Heart left ventricle (tissue), 16 donors: Measurements from ENCODE around the gene CELF6. TPM values are rescaled to one million over a fixed set of nuclear protein-coding genes. Genes with fewer than 3 reads are reported as not detected.

Source experiments
- ATAC-seq, 4 donors: fragments of 200-7000 bp; cut with Tn5 transposase; one replicate each; pipeline ENCODE4 v1.9.1; 2020 to 2022; ENCODE audit warnings: moderate library complexity in 4 of 4, mild to moderate bottlenecking in 3 of 4, moderate number of reproducible peaks in 1 of 4
- DNase-seq, 5 donors: peaks; one replicate each; pipeline ENCODE4 v3.0.0-alpha.2; 2020
- H3K27ac ChIP-seq, 12 donors: fragments of 200-600 bp; sonication (generic) in 4 of 12; one replicate each; pipeline versions ENCODE4 v1.5.0 to v1.8.0; 2016 to 2022; ENCODE audit warnings: mild to moderate bottlenecking in 2 of 12
- H3K27me3 ChIP-seq, 9 donors: fragments of 200-600 bp; sonication (generic) in 2 of 9; one replicate each; pipeline versions ENCODE4 v1.5.1 to v1.8.0; 2016 to 2022; ENCODE audit warnings: mild to moderate bottlenecking in 3 of 9
- H3K36me3 ChIP-seq, 9 donors: fragments of 200-600 bp; sonication (generic) in 2 of 9; one replicate each; pipeline versions ENCODE4 v1.5.0 to v1.8.0; 2018 to 2022; ENCODE audit warnings: mild to moderate bottlenecking in 2 of 9
- H3K4me1 ChIP-seq, 12 donors: fragments of 200-600 bp; sonication (generic) in 4 of 12; one replicate each; pipeline versions ENCODE4 v1.5.0 to v1.8.0; 2016 to 2022; ENCODE audit warnings: mild to moderate bottlenecking in 3 of 12
- H3K4me3 ChIP-seq, 12 donors: fragments of 200-600 bp; sonication (generic) in 4 of 12; one replicate each; pipeline versions ENCODE4 v1.5.0 to v1.8.0; 2017 to 2022; ENCODE audit warnings: mild to moderate bottlenecking in 9 of 12, moderate library complexity in 4 of 12
- H3K9me3 ChIP-seq, 12 donors: fragments of 200-600 bp; sonication (generic) in 4 of 12; one replicate each; pipeline versions ENCODE4 v1.5.0 to v1.8.0; 2016 to 2022; ENCODE audit warnings: mild to moderate bottlenecking in 1 of 12
- POLR2A ChIP-seq, 2 donors: fragments of 450-650 bp; IDR thresholded peaks; one replicate each; pipeline ENCODE4 v1.6.1; 2017; ENCODE audit warnings: antibody characterized with exemption in 2 of 2, mild to moderate bottlenecking in 2 of 2, moderate library complexity in 2 of 2
- WGBS, 4 donors: extraction: QIAGEN DNeasy Blood & Tissue Kit in 2 of 4; methylation state at CpG; one replicate each; pipeline versions ENCODE4 v1.1.5 to v1.1.7; 2013 to 2018; 5-methylcytosine and 5-hydroxymethylcytosine counted together
- intact Hi-C, 10 donors: fragments of 100-400 bp; cut with DNase I; formaldehyde crosslinking; loops; one replicate each; pipeline versions ENCODE4 v1.11.1 to v1.14.2; 2022
- polyA plus RNA-seq, 2 donors: library from polyadenylated mRNA; stranded (reverse); fragments of 200-250 nt; gene quantifications; one replicate each; pipeline ENCODE4 v1.2.3, GENCODE V29; 2013
- total RNA-seq, 9 donors: library from RNA; depleted of rRNA in 2 of 9; stranded (reverse); fragments of >200 nt in 2 of 9; fragmentation: NEBNext Ultra II Directional in 3 of 9; extraction: Animal tissue kit (Norgen Biotek cat#: 25700) in 3 of 9; gene quantifications; one replicate each; pipeline versions ENCODE4 v1.1.0 to v1.2.4, GENCODE V29; 2016 to 2023
- TF ChIP-seq, protein P1 (sequence below), 12 donors: fragments of 200-600 bp; sonication (generic) in 4 of 12; IDR thresholded peaks; one replicate each; pipeline versions ENCODE4 v1.5.0 to v1.8.0; 2018 to 2022; ENCODE audit warnings: antibody characterized with exemption in 12 of 12, mild to moderate bottlenecking in 5 of 12
- donor health status: ischemic (EF 13 %, LVEDD 7.1; RV severe dilation, severe dysfunction).
- donor health status: healthy with polysubstance abuse.
- donor health status: DM: no; HTN: yes; CAD: no.
- donor health status: DM: no; HTN: no; CAD: no.
- donor health status: ischemic (EF 25% LVEDD 6.9; RV normal size, moderate dysfunction).
- donor health status: ischemic (EF 25% LVEDD 5.7; RV mildly dilated, moderate dysfunction).
- donor health status: healthy.
- donor health status: DM: yes; HTN: yes; CAD: no.
- donor health status: ischemic (EF 35%, LVEDD 5.7; RV mildly dilated, moderate dysfunction).
- donor health status: nonischemic (EF 11% LVEDD 7.7; RV severe dilation, severe dysfunction).
- donor health status: DM: yes; HTN: yes; CAD: no.
- donor health status: PGD.
- donor health status: ischemic (EF 29% LVEDD 5.4; RV normal size, mild dysfunction).
- donor health status: nonischemic (EF 23%, LVEDD 6.1; RV moderate dilation, normal function).

The CELF6 gene
- total and polyA plus RNA-seq, 11 donors, result 0.31 to 1.4 (median 0.87) TPM

DNA sequence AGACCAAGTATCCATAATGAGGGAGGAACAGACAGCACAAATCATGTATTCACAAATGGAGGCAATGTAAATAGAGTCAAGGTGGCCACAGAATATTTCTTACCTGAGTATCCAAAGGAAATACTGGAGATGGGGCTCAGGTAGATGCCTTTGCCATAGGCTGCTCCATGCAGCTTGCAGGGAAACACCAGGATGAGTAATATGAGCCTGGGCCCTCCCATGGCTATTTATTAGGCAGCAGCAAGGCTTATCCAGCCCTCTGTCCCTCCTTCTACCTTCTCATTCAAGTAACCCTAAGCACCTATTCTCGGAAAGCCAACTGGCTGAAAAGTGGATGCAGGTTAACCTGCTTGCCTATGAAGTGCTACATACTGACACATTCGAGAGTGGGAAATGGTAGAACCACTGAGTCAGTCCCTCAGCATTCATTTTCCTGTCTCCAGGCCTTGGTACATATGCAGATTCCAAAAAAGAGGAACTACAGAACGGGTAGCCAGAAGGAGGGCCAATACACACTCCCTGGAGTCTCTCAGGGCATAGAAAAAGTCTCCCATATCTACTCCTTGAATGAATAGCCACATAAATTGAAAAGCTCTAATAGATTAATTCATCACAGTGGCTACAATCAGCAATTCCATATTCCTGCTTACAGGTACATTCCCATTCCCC lies 70.7 kb downstream of the CELF6 start:
- ATAC-seq, result no peak
- no peak overlapping the region for H3K4me3 ChIP-seq
- H3K4me1 ChIP-seq, result peaks cover 0 to 11% (median 0%) of the 10 kb centered on the region in 12 donors
- H3K36me3 ChIP-seq, result peaks cover 0 to 100% (median 90%) of the 10 kb centered on the region in 9 donors
- intact Hi-C loops, result no loop called here
- TF ChIP-seq POLR2A (IDR thresholded peaks at IDR 0.05), result no peak
- 84 to 92% (median 87%) methylated on average over 3 of the region's 3 CpGs for WGBS, 4 donors
- peak overlapping the region in 1 of 12 donors; percentile 27 for H3K27ac ChIP-seq
- no peak for DNase-seq
- H3K9me3 ChIP-seq, result no peaks in the 10 kb centered on the region
- H3K27me3 ChIP-seq, result no peaks in the 10 kb centered on the region

DNA sequence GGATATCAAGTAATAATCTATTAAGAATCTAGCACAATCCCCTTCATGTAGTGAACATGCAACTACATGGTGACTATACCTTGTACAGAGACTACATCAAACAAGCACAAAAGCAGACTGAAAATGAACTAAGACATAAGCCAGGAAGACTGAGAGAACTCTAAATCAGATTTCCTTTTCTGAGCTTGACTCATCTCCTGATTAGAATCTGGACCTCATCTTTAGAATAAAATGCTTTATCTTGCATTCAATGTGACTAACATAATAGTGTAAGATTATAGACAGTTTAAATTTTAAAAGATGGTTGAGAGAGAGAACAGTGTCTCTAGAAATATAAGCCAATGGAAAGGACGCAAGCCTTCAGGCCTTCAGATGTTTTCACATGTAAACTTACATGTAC lies 71.4 kb downstream of the CELF6 start:
- ATAC-seq (no peak), DNase-seq (no peak)
- TF ChIP-seq POLR2A (IDR thresholded peaks at IDR 0.05), result no peak
- TF ChIP-seq, protein P1, sequence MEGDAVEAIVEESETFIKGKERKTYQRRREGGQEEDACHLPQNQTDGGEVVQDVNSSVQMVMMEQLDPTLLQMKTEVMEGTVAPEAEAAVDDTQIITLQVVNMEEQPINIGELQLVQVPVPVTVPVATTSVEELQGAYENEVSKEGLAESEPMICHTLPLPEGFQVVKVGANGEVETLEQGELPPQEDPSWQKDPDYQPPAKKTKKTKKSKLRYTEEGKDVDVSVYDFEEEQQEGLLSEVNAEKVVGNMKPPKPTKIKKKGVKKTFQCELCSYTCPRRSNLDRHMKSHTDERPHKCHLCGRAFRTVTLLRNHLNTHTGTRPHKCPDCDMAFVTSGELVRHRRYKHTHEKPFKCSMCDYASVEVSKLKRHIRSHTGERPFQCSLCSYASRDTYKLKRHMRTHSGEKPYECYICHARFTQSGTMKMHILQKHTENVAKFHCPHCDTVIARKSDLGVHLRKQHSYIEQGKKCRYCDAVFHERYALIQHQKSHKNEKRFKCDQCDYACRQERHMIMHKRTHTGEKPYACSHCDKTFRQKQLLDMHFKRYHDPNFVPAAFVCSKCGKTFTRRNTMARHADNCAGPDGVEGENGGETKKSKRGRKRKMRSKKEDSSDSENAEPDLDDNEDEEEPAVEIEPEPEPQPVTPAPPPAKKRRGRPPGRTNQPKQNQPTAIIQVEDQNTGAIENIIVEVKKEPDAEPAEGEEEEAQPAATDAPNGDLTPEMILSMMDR (IDR thresholded peaks at IDR 0.05), result no peak
- Histone ChIP-seq H3K27me3 (no peaks in the 10 kb centered on the region), H3K4me1 (peaks cover 0 to 11% (median 0%) of the 10 kb centered on the region in 12 donors), H3K4me3 (no peak overlapping the region), H3K9me3 (no peaks in the 10 kb centered on the region), H3K36me3 (peaks cover 0 to 100% (median 90%) of the 10 kb centered on the region in 9 donors), H3K27ac (no peak overlapping the region)
- intact Hi-C loops, result no loop called here
- 94 to 100% (median 97%) methylated on average over 1 of the region's 1 CpG for WGBS, 4 donors

DNA sequence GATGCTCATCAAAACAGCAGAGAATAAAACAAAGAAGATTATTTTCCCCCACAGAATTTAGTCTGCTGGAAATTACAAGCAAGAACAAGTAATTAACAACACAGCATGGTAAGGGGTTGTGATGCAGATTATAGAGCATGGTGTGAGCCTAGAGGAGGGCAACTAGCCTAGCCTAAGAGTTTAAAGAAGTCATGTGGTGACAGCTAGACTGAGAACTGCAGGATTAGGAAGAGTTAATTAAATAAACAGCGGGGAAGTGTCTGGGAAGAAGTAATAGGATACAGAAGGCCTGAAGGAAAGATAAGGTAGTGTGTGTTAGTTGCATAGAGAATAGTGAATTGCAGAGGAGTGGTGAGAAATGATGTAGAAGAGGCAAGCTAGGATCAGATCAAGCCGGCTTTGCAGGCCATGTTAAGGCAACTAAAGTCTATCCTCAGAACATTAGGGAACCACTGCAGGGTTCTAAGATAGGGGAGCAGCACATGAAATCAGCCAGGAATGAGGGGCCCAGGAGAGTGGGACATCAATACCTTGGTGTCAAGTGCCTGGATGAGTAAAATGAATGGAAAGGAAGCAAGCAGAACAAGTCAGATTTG lies 77.1 kb downstream of the CELF6 start:
- DNase-seq (no peak), ATAC-seq (no peak)
- H3K27me3 ChIP-seq, result no peaks in the 10 kb centered on the region
- peaks cover 0 to 6% (median 0%) of the 10 kb centered on the region in 12 donors for H3K4me1 ChIP-seq
- H3K27ac ChIP-seq, result no peak overlapping the region
- no peaks in the 10 kb centered on the region for H3K9me3 ChIP-seq
- peaks cover 0 to 98% (median 70%) of the 10 kb centered on the region in 9 donors for H3K36me3 ChIP-seq
- intact Hi-C loops, result no loop called here
- 42 to 53% (median 51%) methylated on average over 2 of the region's 2 CpGs for WGBS, 4 donors
- TF ChIP-seq, protein P1 (IDR thresholded peaks at IDR 0.05), result no peak
- H3K4me3 ChIP-seq, result no peak overlapping the region

DNA sequence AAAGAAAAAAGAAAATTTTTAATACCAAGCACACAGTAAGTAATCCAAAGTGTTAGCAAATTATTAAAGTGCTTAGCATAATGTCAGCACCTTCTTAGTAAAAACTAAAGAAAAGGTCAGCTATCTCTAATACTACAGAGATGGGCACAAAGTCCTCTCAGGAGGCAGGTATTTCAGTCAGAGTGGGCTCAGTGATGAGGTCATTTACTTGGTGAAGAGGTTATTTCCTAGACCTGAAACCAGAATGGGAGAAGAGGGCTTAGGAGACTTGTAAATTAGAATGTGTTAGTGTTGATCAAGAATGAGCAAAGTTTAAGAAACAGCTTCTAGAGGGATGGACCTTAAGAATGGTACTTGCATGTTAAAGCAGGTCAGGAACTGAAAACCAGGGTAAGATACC lies 80.3 kb downstream of the CELF6 start:
- Histone ChIP-seq H3K36me3 (peaks cover 0 to 67% (median 49%) of the 10 kb centered on the region in 9 donors), H3K4me1 (peaks cover 0 to 23% (median 0%) of the 10 kb centered on the region in 12 donors), H3K27ac (no peak overlapping the region), H3K27me3 (no peaks in the 10 kb centered on the region), H3K4me3 (no peak overlapping the region), H3K9me3 (no peaks in the 10 kb centered on the region)
- DNase-seq, result no peak
- ATAC-seq, result no peak
- intact Hi-C loops, result loop anchor here in 1 of 10 donors (5.0 kb wide), 1 partner anchor 37 kb away; no protein-coding TSS in a partner anchor
- TF ChIP-seq, protein P1 (IDR thresholded peaks at IDR 0.05), result no peak
- no peak for TF ChIP-seq POLR2A (IDR thresholded peaks at IDR 0.05)
